Fibroblast of pulmonary artery (primary cell): Measurements from ENCODE around the gene WDR20.

Experiments used
- DNase-seq: peaks from one replicate; pipeline ENCODE4 v3.0.0-alpha.2; 2010; ENCODE audit warnings: low read depth
- H3K4me3 ChIP-seq: replicated peaks from 2 replicates; pipeline ENCODE4 v1.5.1; 2011; ENCODE audit warnings: low read depth, mild to moderate bottlenecking, control low read depth, low read length, moderate library complexity
- TF ChIP-seq, protein P1 (sequence below): IDR thresholded peaks from 2 replicates; pipeline ENCODE4 v1.5.1; 2011; ENCODE audit warnings: mild to moderate bottlenecking, control low read depth, low read length, inconsistent platforms; ENCODE audit errors: missing control alignments

WDR20 gene

DNA sequence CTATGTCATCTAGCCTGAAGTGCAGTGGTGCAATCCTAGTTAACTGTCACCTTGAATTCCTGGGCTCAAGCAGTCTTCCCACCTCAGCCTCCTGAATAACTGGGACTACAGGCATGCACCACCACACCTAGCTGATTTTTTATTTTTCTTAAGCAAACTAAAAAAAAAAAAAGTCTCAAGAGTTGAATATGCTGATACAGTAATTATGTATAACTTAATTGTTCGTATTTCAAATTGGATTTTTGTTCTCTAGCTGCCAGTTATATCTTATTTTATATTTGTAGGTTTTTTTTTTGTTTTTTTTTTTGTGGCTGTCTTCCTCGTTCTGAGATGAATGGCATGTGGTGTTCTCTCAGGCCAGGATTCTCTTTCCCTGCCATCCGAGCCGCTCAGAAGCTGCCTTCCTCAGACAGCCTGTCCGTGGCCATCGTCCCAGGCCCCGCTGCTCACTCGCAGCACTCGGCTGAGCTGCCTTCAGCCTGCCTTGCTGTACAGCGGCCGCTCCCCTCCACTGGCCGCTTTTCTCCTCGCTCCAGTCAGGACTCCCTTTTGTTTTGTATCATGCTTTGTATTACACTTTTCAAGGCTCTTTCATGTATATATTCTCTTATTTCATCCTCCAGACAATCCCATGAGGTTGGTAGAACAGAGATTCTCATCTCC lies 53.3 kb downstream of the WDR20 start:
- TF ChIP-seq, protein P1, sequence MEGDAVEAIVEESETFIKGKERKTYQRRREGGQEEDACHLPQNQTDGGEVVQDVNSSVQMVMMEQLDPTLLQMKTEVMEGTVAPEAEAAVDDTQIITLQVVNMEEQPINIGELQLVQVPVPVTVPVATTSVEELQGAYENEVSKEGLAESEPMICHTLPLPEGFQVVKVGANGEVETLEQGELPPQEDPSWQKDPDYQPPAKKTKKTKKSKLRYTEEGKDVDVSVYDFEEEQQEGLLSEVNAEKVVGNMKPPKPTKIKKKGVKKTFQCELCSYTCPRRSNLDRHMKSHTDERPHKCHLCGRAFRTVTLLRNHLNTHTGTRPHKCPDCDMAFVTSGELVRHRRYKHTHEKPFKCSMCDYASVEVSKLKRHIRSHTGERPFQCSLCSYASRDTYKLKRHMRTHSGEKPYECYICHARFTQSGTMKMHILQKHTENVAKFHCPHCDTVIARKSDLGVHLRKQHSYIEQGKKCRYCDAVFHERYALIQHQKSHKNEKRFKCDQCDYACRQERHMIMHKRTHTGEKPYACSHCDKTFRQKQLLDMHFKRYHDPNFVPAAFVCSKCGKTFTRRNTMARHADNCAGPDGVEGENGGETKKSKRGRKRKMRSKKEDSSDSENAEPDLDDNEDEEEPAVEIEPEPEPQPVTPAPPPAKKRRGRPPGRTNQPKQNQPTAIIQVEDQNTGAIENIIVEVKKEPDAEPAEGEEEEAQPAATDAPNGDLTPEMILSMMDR: no peak
- H3K4me3 ChIP-seq: no peak overlapping the region
- no peak for DNase-seq

DNA sequence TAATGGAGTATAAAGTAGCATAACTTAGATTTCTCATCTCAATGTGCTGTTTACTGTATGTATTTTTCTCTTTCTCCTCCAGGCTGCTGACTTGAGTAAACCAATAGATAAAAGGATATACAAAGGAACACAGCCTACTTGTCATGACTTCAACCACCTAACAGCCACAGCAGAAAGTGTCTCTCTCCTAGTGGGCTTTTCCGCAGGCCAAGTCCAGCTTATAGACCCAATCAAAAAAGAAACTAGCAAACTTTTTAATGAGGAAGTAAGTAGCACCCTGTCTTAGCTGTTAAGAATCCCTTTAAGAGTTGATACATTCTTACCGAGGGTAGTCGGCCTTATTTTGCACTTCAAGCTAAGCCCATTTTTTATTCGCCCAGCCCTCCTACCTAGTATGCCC lies 55.2 kb downstream of the WDR20 start:
- H3K4me3 ChIP-seq: no peak overlapping the region
- DNase-seq: no peak
- TF ChIP-seq, protein P1: no peak

DNA sequence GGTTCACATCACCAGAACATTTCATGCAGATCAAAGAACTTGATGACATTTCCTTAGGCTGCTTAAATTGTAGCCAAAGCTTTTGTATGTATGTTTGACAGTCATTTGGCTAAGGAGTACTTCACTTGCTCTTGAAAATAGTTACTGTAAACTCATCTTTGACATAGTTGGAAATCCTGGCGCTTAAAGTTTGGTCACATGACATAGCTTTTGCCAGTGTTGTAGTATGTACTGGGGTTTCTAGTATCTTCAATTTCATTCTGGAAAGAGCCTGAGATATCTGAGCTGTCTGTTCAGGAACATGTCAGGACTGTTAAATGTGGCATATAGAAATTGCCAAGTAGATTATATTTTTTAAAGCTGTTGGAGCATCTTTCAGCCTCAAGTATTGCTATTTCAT lies 55.7 kb downstream of the WDR20 start:
- DNase-seq: no peak
- TF ChIP-seq, protein P1: no peak
- H3K4me3 ChIP-seq: no peak overlapping the region

- DNase-seq: no peak
- TF ChIP-seq, protein P1: no peak
- H3K4me3 ChIP-seq: no peak overlapping the region
These were observed 56.6 kb downstream of the WDR20 start for GRCh38 chr14:102196039-102196901.

DNA sequence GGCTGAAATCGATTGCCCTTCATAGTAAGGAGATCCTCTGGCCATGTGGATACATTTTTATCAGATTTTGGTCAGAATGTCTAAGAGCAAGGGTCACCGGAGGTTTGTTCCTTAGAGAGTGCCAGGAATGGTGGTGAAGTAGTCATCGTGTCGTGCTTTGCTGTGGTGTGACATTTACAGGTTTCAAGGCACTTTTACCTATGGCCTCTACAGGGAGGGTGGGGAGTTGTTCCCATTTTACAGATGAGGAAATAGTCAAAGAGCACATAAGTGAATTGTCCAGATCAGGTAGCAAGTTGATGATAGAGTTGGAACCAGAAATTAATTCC lies 57.2 kb downstream of the WDR20 start:
- TF ChIP-seq, protein P1: no peak
- no peak overlapping the region for H3K4me3 ChIP-seq
- DNase-seq: no peak

- no peak for DNase-seq
- TF ChIP-seq, protein P1: no peak
These were observed 57.7 kb downstream of the WDR20 start for GRCh38 chr14:102197317-102197853.

More at GRCh38 chr14:102197317-102197853, 57.7 kb downstream of the WDR20 start:
- H3K4me3 ChIP-seq: no peak overlapping the region
